ENCODE results near the gene ITPKC. TPM values are rescaled to one million over a fixed set of nuclear protein-coding genes. Genes with fewer than 3 reads are reported as not detected.

The ITPKC gene
- total and polyA plus RNA-seq, 2 of the 13 experiments (the other 11 are each of a cell fraction or from before 2014, with no cell fraction given) = 6.9 to 11.2 TPM

GRCh38 chr19:40750874-40751537 is 34.1 kb downstream of the ITPKC start, which contains the start of gene SNRPA (continued):
- TF ChIP-seq AHDC1 (CRISPR knock-in tag; IDR thresholded peaks at IDR 0.05; ENCODE audit: borderline replicate concordance) (no peak), MLLT10 (CRISPR knock-in tag; IDR thresholded peaks at IDR 0.05) (no peak), SNAI1 (CRISPR knock-in tag; IDR thresholded peaks at IDR 0.05; ENCODE audit: borderline replicate concordance) (no peak), ZBTB7B (CRISPR knock-in tag; IDR thresholded peaks at IDR 0.05) (no peak), ADNP (CRISPR knock-in tag; IDR thresholded peaks at IDR 0.05) (no peak), ONECUT2 (CRISPR knock-in tag; IDR thresholded peaks at IDR 0.05) (no peak), HOXD1 (CRISPR knock-in tag; IDR thresholded peaks at IDR 0.05) (no peak), ZNF281 (CRISPR knock-in tag; IDR thresholded peaks at IDR 0.05; ENCODE audit: borderline replicate concordance) (no peak), MAX (IDR thresholded peaks at IDR 0.05) (peak; percentile 92), ZNF709 (CRISPR knock-in tag; IDR thresholded peaks at IDR 0.05) (no peak), HMGXB3 (CRISPR knock-in tag; IDR thresholded peaks at IDR 0.05; ENCODE audit: borderline replicate concordance) (no peak; the same call in 1 of the 2 replicates), CHD2 (IDR thresholded peaks at IDR 0.05; ENCODE audit: low read depth, low read length) (peak; percentile 89), ZNF530 (CRISPR knock-in tag; IDR thresholded peaks at IDR 0.05; ENCODE audit: low read depth) (no peak), AHR (CRISPR knock-in tag; IDR thresholded peaks at IDR 0.05) (peak; percentile 40; the same call in 1 of the 2 replicates), ZNF432 (CRISPR knock-in tag; IDR thresholded peaks at IDR 0.05; ENCODE audit: borderline replicate concordance) (no peak)

Data from HepG2 (cell line).